Fibroblast of pulmonary artery (primary cell): ENCODE measurements around the gene MAPK13.
"Not testable (repeated sequence)": the region's sequence is repeated elsewhere in the genome, so short reads cannot be mapped to it uniquely, and the experiment has no call there.

Experiments used
- DNase-seq: peaks from one replicate; pipeline ENCODE4 v3.0.0-alpha.2; 2010; ENCODE audit warnings: low read depth
- H3K4me3 ChIP-seq: replicated peaks from 2 replicates; pipeline ENCODE4 v1.5.1; 2011; ENCODE audit warnings: low read depth, mild to moderate bottlenecking, control low read depth, low read length, moderate library complexity
- TF ChIP-seq, protein P1 (sequence below): IDR thresholded peaks from 2 replicates; pipeline ENCODE4 v1.5.1; 2011; ENCODE audit warnings: mild to moderate bottlenecking, control low read depth, low read length, inconsistent platforms; ENCODE audit errors: missing control alignments

Gene MAPK13

GRCh38 chr6:36123270-36124139 is 6.8 kb upstream of the MAPK13 start:
- peak; percentile 85 for DNase-seq
- TF ChIP-seq, protein P1, sequence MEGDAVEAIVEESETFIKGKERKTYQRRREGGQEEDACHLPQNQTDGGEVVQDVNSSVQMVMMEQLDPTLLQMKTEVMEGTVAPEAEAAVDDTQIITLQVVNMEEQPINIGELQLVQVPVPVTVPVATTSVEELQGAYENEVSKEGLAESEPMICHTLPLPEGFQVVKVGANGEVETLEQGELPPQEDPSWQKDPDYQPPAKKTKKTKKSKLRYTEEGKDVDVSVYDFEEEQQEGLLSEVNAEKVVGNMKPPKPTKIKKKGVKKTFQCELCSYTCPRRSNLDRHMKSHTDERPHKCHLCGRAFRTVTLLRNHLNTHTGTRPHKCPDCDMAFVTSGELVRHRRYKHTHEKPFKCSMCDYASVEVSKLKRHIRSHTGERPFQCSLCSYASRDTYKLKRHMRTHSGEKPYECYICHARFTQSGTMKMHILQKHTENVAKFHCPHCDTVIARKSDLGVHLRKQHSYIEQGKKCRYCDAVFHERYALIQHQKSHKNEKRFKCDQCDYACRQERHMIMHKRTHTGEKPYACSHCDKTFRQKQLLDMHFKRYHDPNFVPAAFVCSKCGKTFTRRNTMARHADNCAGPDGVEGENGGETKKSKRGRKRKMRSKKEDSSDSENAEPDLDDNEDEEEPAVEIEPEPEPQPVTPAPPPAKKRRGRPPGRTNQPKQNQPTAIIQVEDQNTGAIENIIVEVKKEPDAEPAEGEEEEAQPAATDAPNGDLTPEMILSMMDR: peak; percentile 81
- H3K4me3 ChIP-seq: no peak overlapping the region

GRCh38 chr6:36124346-36124745 is 6.0 kb upstream of the MAPK13 start:
- DNase-seq, H3K4me3 ChIP-seq: not testable (repeated sequence)

GRCh38 chr6:36124881-36125280 is 5.4 kb upstream of the MAPK13 start:
- DNase-seq: no peak
- H3K4me3 ChIP-seq: no peak overlapping the region
- TF ChIP-seq, protein P1: no peak

GRCh38 chr6:36125575-36125974 is 4.7 kb upstream of the MAPK13 start:
- DNase-seq: no peak
- TF ChIP-seq, protein P1: no peak
- no peak overlapping the region for H3K4me3 ChIP-seq

GRCh38 chr6:36126121-36126520 is 4.2 kb upstream of the MAPK13 start:
- DNase-seq: no peak
- TF ChIP-seq, protein P1: no peak

DNA sequence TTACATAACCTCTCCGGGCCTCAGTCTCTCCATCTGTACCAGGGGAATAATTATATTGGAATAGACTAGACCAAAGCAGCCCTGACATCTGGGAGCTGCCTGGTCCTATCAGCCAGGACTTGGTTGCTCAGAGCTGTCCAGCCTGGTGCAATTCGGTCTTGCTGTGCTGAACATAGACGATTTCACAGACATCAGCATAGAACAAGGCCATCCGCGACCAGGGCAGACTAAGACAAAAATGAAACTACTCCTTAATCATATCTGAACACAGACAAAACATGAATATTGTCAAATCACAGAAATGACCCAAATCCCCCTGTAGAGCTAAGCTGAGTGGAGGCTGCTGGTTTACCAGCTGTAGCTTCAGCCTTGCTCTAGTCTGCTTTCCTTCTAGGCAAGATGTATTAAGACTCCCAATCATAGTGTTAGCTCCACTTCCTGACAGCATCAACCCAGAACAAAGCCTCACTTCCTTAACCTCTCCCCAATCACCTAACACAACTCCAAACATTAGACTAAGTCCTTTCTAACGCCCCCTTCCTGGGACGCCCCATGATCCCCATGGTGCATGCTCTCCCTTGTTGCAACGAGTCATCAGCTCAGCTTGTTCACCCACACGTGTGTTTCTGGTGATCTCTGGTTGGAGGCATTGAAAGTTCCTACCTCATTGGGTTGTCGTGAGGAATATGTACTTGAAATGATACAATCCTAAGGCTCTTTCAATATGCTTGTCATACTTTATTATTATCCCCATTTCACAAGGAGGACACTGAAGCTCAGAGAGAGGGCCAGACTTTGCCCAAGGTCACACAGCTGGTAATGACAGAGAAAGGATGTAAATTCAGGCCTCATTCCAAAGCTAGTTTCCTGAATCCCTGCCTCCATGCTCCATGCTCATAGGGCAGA is 3.5 kb upstream of the MAPK13 start:
- TF ChIP-seq, protein P1: no peak
- H3K4me3 ChIP-seq: no peak overlapping the region
- peak; percentile 54 for DNase-seq

More at GRCh38 chr6:36126121-36126520, 4.2 kb upstream of the MAPK13 start:
- H3K4me3 ChIP-seq: no peak overlapping the region

DNA sequence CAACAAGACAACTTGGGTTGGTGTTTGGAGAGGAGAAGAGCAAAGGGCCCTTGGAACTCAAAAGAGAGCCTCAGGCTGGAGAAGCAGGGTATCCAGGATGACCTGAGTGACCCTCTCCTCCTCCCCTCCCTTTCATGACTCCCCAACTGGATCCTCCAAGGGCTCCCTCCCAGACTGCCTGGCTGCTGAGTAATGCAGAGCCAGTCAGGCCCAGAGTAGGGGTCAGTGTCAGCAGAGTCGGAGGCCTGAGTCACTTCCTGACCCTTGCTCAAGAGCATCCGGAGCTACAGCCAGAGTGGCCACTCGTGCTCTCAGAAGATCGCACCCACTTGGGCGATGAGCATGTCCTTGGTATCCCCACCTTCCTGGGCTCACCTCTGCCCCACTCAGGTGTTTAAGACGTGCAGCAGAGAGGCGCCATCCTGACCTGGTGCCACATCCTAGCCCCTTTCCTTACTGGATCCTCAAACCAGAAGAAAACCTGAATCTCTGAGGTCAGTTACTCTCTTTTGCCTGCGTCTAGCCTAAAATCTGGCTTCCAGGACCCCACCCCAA is 2.8 kb upstream of the MAPK13 start:
- H3K4me3 ChIP-seq: no peak overlapping the region
- TF ChIP-seq, protein P1: no peak
- DNase-seq: peak; percentile 89
